Hepatic stellate cell (primary cell): Measurements from ENCODE around the gene E4F1.
A peak's percentile ranks its signal among the peaks of the same experiment; 100 is the strongest.

Experiments
- DNase-seq: peaks from one replicate; pipeline ENCODE4 v3.0.0; 2011; ENCODE audit warnings: low spot score

The E4F1 gene

GRCh38 chr16:2223221-2223941, at the start of gene E4F1:
Gene E4F1, plus strand, starts transcription at chr16:2223591. Its CDS starts 23 bp downstream, at chr16:2223614.
- peak; percentile 99 for DNase-seq

GRCh38 chr16:2173916-2174315, 49.5 kb upstream of the E4F1 start:
- no peak for DNase-seq

GRCh38 chr16:2174396-2175131, 48.8 kb upstream of the E4F1 start:
- no peak for DNase-seq

GRCh38 chr16:2175454-2175853, 47.9 kb upstream of the E4F1 start:
- DNase-seq = no peak

- no peak for DNase-seq
Measured at GRCh38 chr16:2176047-2176446, 47.3 kb upstream of the E4F1 start.

- DNase-seq = no peak
Measured at GRCh38 chr16:2177101-2177500, 46.3 kb upstream of the E4F1 start.

GRCh38 chr16:2177561-2177960, 45.8 kb upstream of the E4F1 start:
- DNase-seq = no peak

GRCh38 chr16:2178321-2179106, 44.9 kb upstream of the E4F1 start:
- DNase-seq = no peak

- no peak for DNase-seq
Measured at GRCh38 chr16:2179107-2179501, 44.3 kb upstream of the E4F1 start.

GRCh38 chr16:2179576-2179975, 43.8 kb upstream of the E4F1 start:
- DNase-seq = no peak

GRCh38 chr16:2180461-2180860, 42.9 kb upstream of the E4F1 start:
- no peak for DNase-seq

- DNase-seq = no peak
Measured at GRCh38 chr16:2180962-2181923, 42.1 kb upstream of the E4F1 start.

- no peak for DNase-seq
Measured at GRCh38 chr16:2181952-2182351, 41.4 kb upstream of the E4F1 start.

- DNase-seq = no peak
Measured at GRCh38 chr16:2183671-2184070, 39.7 kb upstream of the E4F1 start.

GRCh38 chr16:2184346-2184745, 39.0 kb upstream of the E4F1 start:
- DNase-seq = no peak

- no peak for DNase-seq
Measured at GRCh38 chr16:2184962-2185361, 38.4 kb upstream of the E4F1 start.

GRCh38 chr16:2186064-2186463, 37.3 kb upstream of the E4F1 start:
- no peak for DNase-seq

GRCh38 chr16:2186505-2186904, 36.9 kb upstream of the E4F1 start:
- no peak for DNase-seq

- DNase-seq = no peak
Measured at GRCh38 chr16:2187212-2187611, 36.2 kb upstream of the E4F1 start.

GRCh38 chr16:2188395-2188794, 35.0 kb upstream of the E4F1 start:
- no peak for DNase-seq

GRCh38 chr16:2189252-2189893, 34.0 kb upstream of the E4F1 start:
- no peak for DNase-seq
